Neutrophil (primary cell): ENCODE results near the gene MARCHF3.
"Not testable (repeated sequence)": the region's sequence is repeated elsewhere in the genome, so short reads cannot be mapped to it uniquely, and the experiment has no call there.

Experiments
- H3K27ac ChIP-seq: fragments of 200-600 bp; sonication (generic); 2 replicates; pipeline ENCODE4 v1.5.1; 2016; ENCODE audit warnings: mild to moderate bottlenecking, moderate library complexity
- H3K27me3 ChIP-seq: fragments of 200-600 bp; sonication (generic); 2 replicates; pipeline ENCODE4 v1.6.0; 2016; ENCODE audit warnings: mild to moderate bottlenecking
- H3K36me3 ChIP-seq: fragments of 200-600 bp; sonication (generic); 2 replicates; pipeline ENCODE4 v1.5.1; 2017
- H3K4me1 ChIP-seq, 2 experiments: fragments of 200-600 bp in 1 of 2; sonication (generic) in 1 of 2; 1 replicate in 1 of 2; 2 replicates in 1 of 2; pipeline versions ENCODE4 v1.5.1 to v1.6.1; 2013 to 2016; ENCODE audit warnings: low read depth in 1 of 2, low read length in 1 of 2, mild to moderate bottlenecking in 1 of 2, moderate library complexity in 1 of 2; ENCODE audit not compliant: control insufficient read depth in 1 of 2, insufficient read depth in 1 of 2
- H3K4me3 ChIP-seq, 2 experiments: fragments of 200-600 bp in 1 of 2; sonication (generic) in 1 of 2; 1 replicate in 1 of 2; 2 replicates in 1 of 2; pipeline ENCODE4 v1.5.1; 2013 to 2016; ENCODE audit warnings: low read depth in 1 of 2, low read length in 1 of 2, mild to moderate bottlenecking in 1 of 2, moderate library complexity in 1 of 2
- H3K9me3 ChIP-seq: fragments of 200-600 bp; sonication (generic); 2 replicates; pipeline ENCODE4 v1.5.1; 2016
- CTCF ChIP-seq: fragments of 200-600 bp; sonication (generic); IDR thresholded peaks from 2 replicates; pipeline ENCODE4 v1.5.1; 2016; ENCODE audit warnings: antibody characterized with exemption

MARCHF3 gene

GRCh38 chr5:126948011-126948355, 82.4 kb downstream of the MARCHF3 start:
- no peak for TF ChIP-seq CTCF
- Histone ChIP-seq H3K9me3 (no peaks in the 10 kb centered on the region), H3K36me3 (no peaks in the 10 kb centered on the region), H3K4me3 (no peak overlapping the region), H3K4me1 (peaks cover 5 to 9% of the 10 kb centered on the region in 2 experiments), H3K27me3 (no peaks in the 10 kb centered on the region), H3K27ac (no peak overlapping the region)

GRCh38 chr5:126947146-126948010, 83.0 kb downstream of the MARCHF3 start:
- no peaks in the 10 kb centered on the region for H3K9me3 ChIP-seq
- no peak overlapping the region for H3K4me3 ChIP-seq
- H3K27ac ChIP-seq, result no peak overlapping the region
- no peak for TF ChIP-seq CTCF
- H3K4me1 ChIP-seq, result peaks cover 5% of the 10 kb centered on the region in 2 experiments
- no peaks in the 10 kb centered on the region for H3K27me3 ChIP-seq
- H3K36me3 ChIP-seq, result no peaks in the 10 kb centered on the region

- H3K4me3 ChIP-seq, result not testable (repeated sequence)
Measured at GRCh38 chr5:126942908-126943307, 87.5 kb downstream of the MARCHF3 start.

GRCh38 chr5:126941403-126941802, 89.0 kb downstream of the MARCHF3 start:
- Histone ChIP-seq H3K27me3 (no peaks in the 10 kb centered on the region), H3K36me3 (no peaks in the 10 kb centered on the region), H3K4me1 (no peaks in the 10 kb centered on the region), H3K27ac (no peak overlapping the region), H3K9me3 (no peaks in the 10 kb centered on the region), H3K4me3 (no peak overlapping the region)
- no peak for TF ChIP-seq CTCF

More at GRCh38 chr5:126942908-126943307, 87.5 kb downstream of the MARCHF3 start:
- not testable (repeated sequence) for H3K27me3 ChIP-seq, H3K4me1 ChIP-seq, H3K9me3 ChIP-seq, H3K36me3 ChIP-seq, H3K27ac ChIP-seq

GRCh38 chr5:126939887-126940286, 90.5 kb downstream of the MARCHF3 start:
- H3K27ac ChIP-seq, result no peak overlapping the region
- H3K4me3 ChIP-seq, result no peak overlapping the region
- no peak for TF ChIP-seq CTCF

GRCh38 chr5:126938466-126938865, 91.9 kb downstream of the MARCHF3 start:
- Histone ChIP-seq H3K27me3 (no peaks in the 10 kb centered on the region), H3K36me3 (no peaks in the 10 kb centered on the region), H3K9me3 (no peaks in the 10 kb centered on the region), H3K4me1 (no peaks in the 10 kb centered on the region), H3K4me3 (no peak overlapping the region), H3K27ac (no peak overlapping the region)
- TF ChIP-seq CTCF, result no peak

More at GRCh38 chr5:126939887-126940286, 90.5 kb downstream of the MARCHF3 start:
- Histone ChIP-seq H3K9me3 (no peaks in the 10 kb centered on the region), H3K36me3 (no peaks in the 10 kb centered on the region), H3K4me1 (no peaks in the 10 kb centered on the region), H3K27me3 (no peaks in the 10 kb centered on the region)
